WERI-Rb-1 (cell line): Measurements from ENCODE around the gene SPPL2B.

Source experiments
- DNase-seq: peaks from one replicate; pipeline ENCODE4 v3.0.0-alpha.2; 2020
- H3K27ac ChIP-seq: fragments of 250-450 bp; sonication (Bioruptor Pico); 2 replicates; pipeline ENCODE4 v1.5.1; 2020; ENCODE audit warnings: mild to moderate bottlenecking, moderate library complexity
- H3K27me3 ChIP-seq: fragments of 250-450 bp; sonication (Bioruptor Pico); 2 replicates; pipeline ENCODE4 v1.5.1; 2021; ENCODE audit warnings: mild to moderate bottlenecking, low read depth, moderate library complexity; ENCODE audit not compliant: insufficient read depth, severe bottlenecking
- H3K36me3 ChIP-seq: fragments of 250-450 bp; sonication (Bioruptor Pico); 2 replicates; pipeline ENCODE4 v1.5.1; 2020; ENCODE audit warnings: mild to moderate bottlenecking, moderate library complexity
- H3K4me3 ChIP-seq: 2 replicates; pipeline ENCODE4 v1.5.1; 2011; ENCODE audit warnings: low read depth, mild to moderate bottlenecking, control low read depth, low read length
- H3K9me3 ChIP-seq: fragments of 250-450 bp; sonication (Bioruptor Pico); 2 replicates; pipeline ENCODE4 v1.5.1; 2021; ENCODE audit warnings: mild to moderate bottlenecking, moderate library complexity; ENCODE audit not compliant: severe bottlenecking
- CTCF ChIP-seq: IDR thresholded peaks from 2 replicates; pipeline ENCODE4 v1.5.1; 2011; ENCODE audit warnings: low read depth, mild to moderate bottlenecking, control low read depth, inconsistent platforms, low read length

Gene SPPL2B

DNA sequence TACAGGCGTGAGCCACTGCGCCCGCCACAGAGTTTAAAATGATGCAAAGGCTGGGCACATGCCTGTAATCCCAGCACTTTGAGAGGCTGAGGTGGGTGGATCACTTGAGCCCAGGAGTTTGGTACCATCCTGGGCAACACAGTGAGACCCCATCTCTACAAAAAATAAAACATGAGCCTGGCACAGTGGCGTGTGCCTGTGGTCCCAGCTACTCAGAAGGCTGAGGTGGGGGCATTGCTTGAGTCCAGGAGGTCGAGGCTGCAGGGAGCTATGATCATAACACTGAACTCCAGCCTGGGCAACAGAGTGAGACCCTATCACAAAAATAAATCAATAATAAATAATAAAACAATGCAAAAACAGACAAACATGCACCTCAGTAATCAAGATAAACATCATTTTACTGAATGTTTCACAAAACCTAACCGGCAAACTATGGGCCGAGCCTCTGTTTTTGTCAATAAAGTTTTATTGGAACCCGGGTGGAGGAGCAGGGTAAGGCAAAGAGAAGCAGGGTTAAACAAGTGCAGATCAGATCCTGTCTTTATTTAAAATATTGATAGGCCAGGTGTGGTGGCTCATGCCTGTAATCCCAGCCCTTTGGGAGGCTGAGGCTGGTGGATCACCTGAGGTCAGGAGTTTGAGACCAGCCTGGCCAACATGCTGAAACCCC lies 44.5 kb upstream of the SPPL2B start:
- Histone ChIP-seq H3K27ac (no peak overlapping the region), H3K9me3 (no peaks in the 10 kb centered on the region), H3K27me3 (no peaks in the 10 kb centered on the region), H3K4me3 (no peak overlapping the region), H3K36me3 (no peaks in the 10 kb centered on the region)
- DNase-seq: no peak
- TF ChIP-seq CTCF: no peak

DNA sequence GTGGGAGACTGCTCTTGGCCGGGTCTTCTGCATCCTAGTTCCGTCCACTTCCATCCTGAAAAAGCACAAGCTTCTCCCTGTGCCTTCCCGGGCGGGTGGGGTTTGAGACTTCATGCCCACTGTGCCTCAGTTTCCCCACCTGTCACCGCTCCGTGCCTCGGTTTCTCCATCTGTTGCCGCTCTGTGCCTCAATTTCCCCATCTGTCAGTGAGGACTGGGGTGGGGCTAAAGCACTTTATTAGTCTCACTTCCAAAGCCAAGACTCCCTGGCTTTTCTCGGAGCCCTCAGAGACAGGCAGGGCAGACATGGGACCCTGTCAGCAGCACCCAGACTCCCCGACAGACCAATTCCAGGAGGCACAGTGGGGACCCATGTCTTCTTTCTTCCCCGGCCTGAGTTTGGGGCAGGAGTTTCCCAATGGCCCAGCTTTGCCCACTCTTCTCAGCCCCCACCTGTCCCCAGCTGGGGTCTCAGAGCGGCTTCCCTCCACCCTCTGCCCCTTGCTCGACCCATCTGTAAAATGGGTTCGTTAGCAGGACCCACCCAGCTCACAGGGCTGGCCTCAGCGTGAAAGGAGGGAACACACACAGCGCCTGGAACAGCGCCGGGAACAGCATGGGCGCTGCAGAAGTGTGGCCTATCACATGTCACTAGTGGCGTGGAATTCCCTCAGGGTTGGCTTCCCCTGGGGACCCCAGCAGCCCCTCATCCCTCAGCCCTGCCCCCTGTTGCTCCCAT lies 41.9 kb upstream of the SPPL2B start:
- no peaks in the 10 kb centered on the region for H3K36me3 ChIP-seq
- no peak for DNase-seq
- H3K27ac ChIP-seq: no peak overlapping the region
- no peak overlapping the region for H3K4me3 ChIP-seq
- TF ChIP-seq CTCF: no peak
- H3K9me3 ChIP-seq: no peaks in the 10 kb centered on the region
- peaks cover 9% of the 10 kb centered on the region for H3K27me3 ChIP-seq

- H3K9me3 ChIP-seq: no peaks in the 10 kb centered on the region
- no peak for DNase-seq
- no peak overlapping the region for H3K4me3 ChIP-seq
- H3K36me3 ChIP-seq: no peaks in the 10 kb centered on the region
- TF ChIP-seq CTCF: no peak
- peaks cover 9% of the 10 kb centered on the region for H3K27me3 ChIP-seq
- no peak overlapping the region for H3K27ac ChIP-seq
Measured at GRCh38 chr19:2287585-2288337, 40.7 kb upstream of the SPPL2B start.

DNA sequence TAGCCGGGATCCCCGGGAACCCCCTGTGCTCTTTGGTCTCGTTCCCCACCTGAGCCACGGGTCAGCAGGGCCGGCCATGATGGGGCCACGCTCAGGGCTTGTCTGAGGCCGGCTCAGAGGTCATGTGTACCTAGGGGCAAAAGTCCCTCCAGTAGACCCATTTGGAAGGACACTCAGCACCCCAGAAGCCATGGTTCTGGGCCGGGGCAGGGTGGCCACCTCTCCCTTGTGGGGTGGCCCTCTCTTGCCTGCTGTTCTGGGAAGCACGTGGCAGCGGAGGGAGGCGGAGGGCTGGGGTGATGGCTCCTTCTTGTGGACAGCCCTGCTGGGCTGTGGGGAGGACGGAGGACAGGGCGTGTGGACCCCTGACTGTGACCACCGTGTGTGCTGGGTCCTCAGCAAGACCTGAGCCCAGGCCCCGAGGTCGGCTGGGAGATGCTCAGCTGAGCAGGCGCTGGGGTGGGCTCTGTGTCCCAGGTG lies 40.1 kb upstream of the SPPL2B start:
- Histone ChIP-seq H3K4me3 (no peak overlapping the region), H3K27ac (no peak overlapping the region), H3K36me3 (no peaks in the 10 kb centered on the region), H3K27me3 (peaks cover 9% of the 10 kb centered on the region), H3K9me3 (no peaks in the 10 kb centered on the region)
- no peak for DNase-seq
- no peak for TF ChIP-seq CTCF

- no peak for TF ChIP-seq CTCF
- Histone ChIP-seq H3K27ac (no peak overlapping the region), H3K9me3 (no peaks in the 10 kb centered on the region), H3K36me3 (no peaks in the 10 kb centered on the region), H3K4me3 (no peak overlapping the region), H3K27me3 (peaks cover 9% of the 10 kb centered on the region)
- no peak for DNase-seq
Measured at GRCh38 chr19:2288818-2289713, 39.4 kb upstream of the SPPL2B start.
